ENCODE results near the gene SLC9A5.

The SLC9A5 gene

GRCh38 chr16:67216612-67217490 lies 31.9 kb upstream of the SLC9A5 start:
- no peak for DNase-seq

- DNase-seq = no peak
Measured at GRCh38 chr16:67223992-67224391, 24.8 kb upstream of the SLC9A5 start.

GRCh38 chr16:67226295-67226803 lies 22.4 kb upstream of the SLC9A5 start:
- DNase-seq = no peak

- peak; percentile 98 for DNase-seq
Measured at GRCh38 chr16:67226804-67227566, 21.8 kb upstream of the SLC9A5 start, which contains the start of gene TMEM208. TMEM208 (plus strand) TSS chr16:67227130; CDS start chr16:67227219, 89 bp downstream.

GRCh38 chr16:67227567-67227921 lies 21.2 kb upstream of the SLC9A5 start:
- DNase-seq = no peak

GRCh38 chr16:67228034-67228785 lies 20.6 kb upstream of the SLC9A5 start:
- DNase-seq = no peak

GRCh38 chr16:67228905-67229304 lies 19.9 kb upstream of the SLC9A5 start:
- DNase-seq = no peak

GRCh38 chr16:67229906-67230808 lies 18.6 kb upstream of the SLC9A5 start:
- DNase-seq = no peak

GRCh38 chr16:67230809-67231660 lies 17.7 kb upstream of the SLC9A5 start:
- no peak for DNase-seq

- DNase-seq = no peak
Measured at GRCh38 chr16:67233596-67233995, 15.2 kb upstream of the SLC9A5 start.

GRCh38 chr16:67234180-67234597 lies 14.6 kb upstream of the SLC9A5 start:
- no peak for DNase-seq

- peak; percentile 78 for DNase-seq
Measured at GRCh38 chr16:67235816-67236562, 12.8 kb upstream of the SLC9A5 start.

GRCh38 chr16:67236563-67237395 lies 12.0 kb upstream of the SLC9A5 start:
- DNase-seq = peak; percentile 87

- no peak for DNase-seq
Measured at GRCh38 chr16:67237396-67238277, 11.1 kb upstream of the SLC9A5 start.

- no peak for DNase-seq
Measured at GRCh38 chr16:67238278-67238575, 10.6 kb upstream of the SLC9A5 start.

GRCh38 chr16:67238806-67239470 lies 9.8 kb upstream of the SLC9A5 start:
- DNase-seq = no peak

GRCh38 chr16:67240506-67240905 lies 8.3 kb upstream of the SLC9A5 start:
- DNase-seq = no peak

Measured in CD4-positive, alpha-beta T cell treated with Interleukin-12 subunit alpha and Interleukin-12 subunit beta, for 1 hour (primary cell).